Pancreas (tissue), 10 donors: ENCODE measurements around the gene NWD2. TPM values are rescaled to one million over a fixed set of nuclear protein-coding genes. Genes with fewer than 3 reads are reported as not detected.

Experiments used
- ATAC-seq, 4 donors: fragments of 200-7000 bp; cut with Tn5 transposase; one replicate each; pipeline versions ENCODE4 v1.8.0 to v1.9.1; 2020; ENCODE audit warnings: mild to moderate bottlenecking in 4 of 4, moderate library complexity in 4 of 4
- DNase-seq, 6 donors: peaks; one replicate each; pipeline ENCODE4 v3.0.0-alpha.2; 2020
- FAIRE-seq: peaks from 2 replicates; lab custom pipeline; 2012; peaks lifted over from hg19 to GRCh38; lab: Jason Lieb, UNC
- H3K27ac ChIP-seq, 4 donors: fragments of 200-600 bp; sonication (generic); 1 replicate in 3 of 4; 2 replicates in 1 of 4; pipeline versions ENCODE4 v1.5.0 to v1.8.0; 2020
- H3K27me3 ChIP-seq, 4 donors: fragments of 200-600 bp; one replicate each; pipeline ENCODE4 v1.8.0; 2021
- H3K36me3 ChIP-seq, 3 donors: fragments of 200-600 bp; sonication (generic) in 1 of 3; one replicate each; pipeline versions ENCODE4 v1.5.0 to v1.8.0; 2020 to 2021
- H3K4me1 ChIP-seq, 3 donors: fragments of 200-600 bp; one replicate each; pipeline ENCODE4 v1.8.0; 2021
- H3K4me3 ChIP-seq, 4 donors: fragments of 200-600 bp; sonication (generic) in 2 of 4; one replicate each; pipeline versions ENCODE4 v1.5.0 to v1.8.0; 2020 to 2021
- H3K9me3 ChIP-seq, 4 donors: fragments of 200-600 bp; one replicate each; pipeline ENCODE4 v1.8.0; 2021
- CTCF ChIP-seq, 4 donors: fragments of 200-600 bp; sonication (generic) in 3 of 4; IDR thresholded peaks; one replicate each; pipeline versions ENCODE4 v1.5.0 to v1.8.0; 2021; ENCODE audit warnings: antibody characterized with exemption in 4 of 4
- WGBS, 2 donors: extraction: QIAGEN DNeasy Blood & Tissue Kit; methylation state at CpG; one replicate each; pipeline ENCODE4 v1.1.7; 2013; 5-methylcytosine and 5-hydroxymethylcytosine counted together
- intact Hi-C, 3 donors: fragments of 100-400 bp; cut with DNase I; formaldehyde crosslinking; loops; one replicate each; pipeline versions ENCODE4 v1.11.1 to v1.14.2; 2022
- polyA plus RNA-seq, 2 donors: library from polyadenylated mRNA; stranded (reverse); fragments of 200-250 nt; gene quantifications; one replicate each; pipeline ENCODE4 v1.2.3, GENCODE V29; 2013
- total RNA-seq, 6 donors: library from RNA; stranded (reverse); fragmentation: NEBNext Ultra II Directional in 4 of 6; extraction: Animal tissue kit (Norgen Biotek cat#: 25700) in 4 of 6; gene quantifications; one replicate each; pipeline versions ENCODE4 v1.2.1 to v1.2.4, GENCODE V29; 2021 to 2023
- donor health status: healthy with polysubstance abuse.
- donor health status: DM: no; HTN: no; CAD: no; lungs with moderate emphysema.
- donor health status: DM: no; HTN: no; CAD: no.
- donor health status: control.
- donor health status: control.
- donor health status: Bipolar disorder and iron deficiency.
- donor health status: DM: yes; HTN: yes; CAD: no.
- donor health status: DM: no; HTN: no; CAD: no.
- donor health status: DM: no; HTN: no; CAD: no.
- donor health status: DM: yes; HTN: yes; CAD: no.

Gene NWD2
- total and polyA plus RNA-seq, 8 donors, result under 0.01 to 0.22 (median 0.09) TPM; not detected in 1

GRCh38 chr4:37469286-37469685, 224.7 kb downstream of the NWD2 start:
- Histone ChIP-seq H3K4me3 (no peak overlapping the region), H3K27ac (no peak overlapping the region), H3K9me3 (no peaks in the 10 kb centered on the region), H3K36me3 (no peaks in the 10 kb centered on the region), H3K4me1 (peaks cover 11 to 45% (median 27%) of the 10 kb centered on the region in 3 donors), H3K27me3 (no peaks in the 10 kb centered on the region)
- intact Hi-C loops, result no loop called here
- no peak for DNase-seq
- no peak for FAIRE-seq
- TF ChIP-seq CTCF (IDR thresholded peaks at IDR 0.05), result no peak
- WGBS, 2 donors, result 90 to 97% methylated on average over 2 of the region's 2 CpGs
- no peak for ATAC-seq

GRCh38 chr4:37470245-37470644, 225.7 kb downstream of the NWD2 start:
- TF ChIP-seq CTCF (IDR thresholded peaks at IDR 0.05), result no peak
- peaks cover 11 to 54% (median 35%) of the 10 kb centered on the region in 3 donors for H3K4me1 ChIP-seq
- peak overlapping the region in 2 of 4 donors; percentile 4 to 10 for H3K27ac ChIP-seq
- DNase-seq, result no peak
- peak; percentile 84 for FAIRE-seq
- no peaks in the 10 kb centered on the region for H3K36me3 ChIP-seq
- H3K9me3 ChIP-seq, result no peaks in the 10 kb centered on the region
- peak in 3 of 4 donors; percentile 15 to 69 (median 68) for ATAC-seq
- 28 to 34% methylated on average over 1 of the region's 1 CpG for WGBS, 2 donors
- H3K4me3 ChIP-seq, result no peak overlapping the region
- intact Hi-C loops, result no loop called here
- H3K27me3 ChIP-seq, result no peaks in the 10 kb centered on the region

GRCh38 chr4:37471093-37471492, 226.6 kb downstream of the NWD2 start:
- intact Hi-C loops, result no loop called here
- Histone ChIP-seq H3K36me3 (no peaks in the 10 kb centered on the region), H3K4me1 (peaks cover 11 to 62% (median 42%) of the 10 kb centered on the region in 3 donors), H3K4me3 (no peak overlapping the region), H3K9me3 (no peaks in the 10 kb centered on the region), H3K27me3 (no peaks in the 10 kb centered on the region), H3K27ac (peak overlapping the region in 3 of 4 donors; percentile 30 to 53 (median 42))
- FAIRE-seq, result no peak
- TF ChIP-seq CTCF (IDR thresholded peaks at IDR 0.05), result no peak
- no peak for DNase-seq
- no peak for ATAC-seq
- 51 to 63% methylated on average over 1 of the region's 1 CpG for WGBS, 2 donors

DNA sequence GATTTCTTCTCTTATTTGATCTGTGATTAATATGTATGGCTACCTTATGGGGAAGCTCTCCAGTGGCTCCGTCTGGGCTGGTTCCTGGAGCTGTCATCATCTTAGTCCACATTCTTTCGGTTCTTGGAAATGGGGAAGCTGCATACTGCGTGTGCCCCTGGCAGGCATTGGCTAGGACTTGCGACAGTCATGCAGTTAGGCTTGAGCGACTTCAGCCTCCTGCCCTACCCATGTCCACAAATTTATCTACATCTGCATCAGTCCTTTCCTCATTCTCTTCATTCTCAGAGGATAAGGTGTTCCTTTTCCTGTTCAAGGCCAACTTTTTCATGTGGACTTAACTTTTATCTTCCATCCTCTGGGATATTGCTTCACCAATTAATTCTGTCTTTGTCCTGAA, 227.4 kb downstream of the NWD2 start:
- ATAC-seq, result peak; percentile 65 to 77 (median 76)
- TF ChIP-seq CTCF (IDR thresholded peaks at IDR 0.05), result no peak
- H3K4me3 ChIP-seq, result no peak overlapping the region
- H3K27me3 ChIP-seq, result no peaks in the 10 kb centered on the region
- H3K4me1 ChIP-seq, result peaks cover 11 to 63% (median 45%) of the 10 kb centered on the region in 3 donors
- no peaks in the 10 kb centered on the region for H3K9me3 ChIP-seq
- WGBS, 2 donors, result 32 to 39% methylated on average over 5 of the region's 5 CpGs
- peak in 4 of 6 donors; percentile 24 to 49 (median 40) for DNase-seq
- no peaks in the 10 kb centered on the region for H3K36me3 ChIP-seq
- FAIRE-seq, result no peak
- intact Hi-C loops, result no loop called here
- peak overlapping the region; percentile 11 to 53 (median 36) for H3K27ac ChIP-seq

GRCh38 chr4:37473807-37474206, 229.3 kb downstream of the NWD2 start:
- Histone ChIP-seq H3K36me3 (no peaks in the 10 kb centered on the region), H3K4me1 (peaks cover 11 to 61% (median 53%) of the 10 kb centered on the region in 3 donors), H3K27ac (peak overlapping the region in 1 of 4 donors; percentile 42), H3K9me3 (no peaks in the 10 kb centered on the region), H3K4me3 (no peak overlapping the region), H3K27me3 (no peaks in the 10 kb centered on the region)
- DNase-seq (no peak), ATAC-seq (no peak), FAIRE-seq (no peak)
- intact Hi-C loops, result no loop called here
- 95 to 97% methylated on average over 2 of the region's 2 CpGs for WGBS, 2 donors
- no peak for TF ChIP-seq CTCF (IDR thresholded peaks at IDR 0.05)
